RWPE1 (cell line): ENCODE results near the gene ZFAND3.
A peak's percentile ranks its signal among the peaks of the same experiment; 100 is the strongest.

ENCODE experiments used
- CTCF ChIA-PET: fragments of 350-600 bp; sonication (Branson Sonifier 250); formaldehyde crosslinking; extraction: SDS; loops from one replicate; lab custom pipeline; 2021; lab: Yijun Ruan, JAX
- POLR2A ChIA-PET: fragments of 400-600 bp; formaldehyde crosslinking; extraction: SDS; loops from one replicate; lab custom pipeline; 2020; ENCODE audit warnings: antibody characterized with exemption; ENCODE audit not compliant: low non-redundant PET; lab: Yijun Ruan, JAX
- DNase-seq: peaks from one replicate; pipeline ENCODE4 v3.0.0; 2012; ENCODE audit warnings: low spot score
- H3K27ac ChIP-seq: fragments of 450-650 bp; 2 replicates; pipeline ENCODE4 v1.5.1; 2017
- CTCF ChIP-seq: fragments of 450-650 bp; conservative IDR thresholded peaks from 2 replicates; pipeline ENCODE4 v1.5.1; 2017; ENCODE audit warnings: low read depth, mild to moderate bottlenecking

Gene ZFAND3

GRCh38 chr6:38054527-38055202 is 235.1 kb downstream of the ZFAND3 start:
- TF ChIP-seq CTCF = no peak
- DNase-seq = no peak
- ChIA-PET POLR2A (interaction anchor here (0.6 kb wide), 1 partner anchor 13 kb away, joined by 3 read pairs; no protein-coding TSS in a partner anchor), CTCF (interaction anchor here (0.6 to 1.1 kb wide), 3 partner anchors 14 to 1292 kb away, joined by 3 to 4 read pairs (median 3); no protein-coding TSS in a partner anchor)
- no peak overlapping the region for H3K27ac ChIP-seq

DNA sequence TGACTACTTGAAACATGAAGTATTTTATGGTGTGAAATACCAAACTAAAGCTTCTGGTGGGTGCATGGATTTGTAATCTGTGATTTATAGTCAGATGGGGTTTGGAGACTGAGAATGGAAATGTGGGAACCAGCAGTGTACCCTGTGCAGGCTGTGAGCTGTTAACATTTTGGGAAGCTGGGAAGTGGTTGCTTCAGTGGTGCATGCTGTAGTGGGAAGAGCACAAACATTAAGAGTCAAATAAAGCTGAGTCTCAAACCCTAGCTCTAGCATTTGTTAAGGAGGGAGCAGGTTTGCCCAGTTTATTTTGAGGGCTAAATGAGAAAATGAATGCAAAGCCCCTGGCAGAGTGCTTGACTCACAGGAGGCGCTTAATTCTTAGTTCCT is 235.7 kb downstream of the ZFAND3 start:
- TF ChIP-seq CTCF = no peak
- no peak overlapping the region for H3K27ac ChIP-seq
- ChIA-PET POLR2A (no interaction called here), CTCF (no interaction called here)
- DNase-seq = no peak

GRCh38 chr6:38056361-38056760 is 236.8 kb downstream of the ZFAND3 start:
- ChIA-PET CTCF (no interaction called here), POLR2A (no interaction called here)
- TF ChIP-seq CTCF = no peak
- no peak for DNase-seq
- H3K27ac ChIP-seq = no peak overlapping the region

DNA sequence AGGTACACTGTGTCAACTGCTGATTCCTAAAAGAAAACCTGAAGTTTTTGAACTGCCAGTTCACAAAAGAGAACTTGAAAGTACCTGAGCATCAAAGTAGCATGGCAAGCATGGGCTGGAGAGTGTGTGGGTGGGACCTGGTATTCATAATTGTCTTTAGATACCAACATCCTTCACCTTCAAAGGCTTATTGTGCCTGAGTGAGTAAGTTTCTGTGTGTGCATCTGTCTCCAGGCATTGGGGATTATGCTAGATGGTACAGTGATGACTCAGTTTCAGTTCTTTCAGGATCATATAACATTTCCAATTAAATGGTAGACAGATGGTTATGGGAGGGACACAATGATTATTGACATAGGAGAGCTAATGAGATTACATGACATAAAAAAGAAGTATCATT is 238.5 kb downstream of the ZFAND3 start:
- no peak overlapping the region for H3K27ac ChIP-seq
- peak; percentile 83 for DNase-seq
- POLR2A ChIA-PET = no interaction called here
- TF ChIP-seq CTCF = no peak
- CTCF ChIA-PET = no interaction called here

DNA sequence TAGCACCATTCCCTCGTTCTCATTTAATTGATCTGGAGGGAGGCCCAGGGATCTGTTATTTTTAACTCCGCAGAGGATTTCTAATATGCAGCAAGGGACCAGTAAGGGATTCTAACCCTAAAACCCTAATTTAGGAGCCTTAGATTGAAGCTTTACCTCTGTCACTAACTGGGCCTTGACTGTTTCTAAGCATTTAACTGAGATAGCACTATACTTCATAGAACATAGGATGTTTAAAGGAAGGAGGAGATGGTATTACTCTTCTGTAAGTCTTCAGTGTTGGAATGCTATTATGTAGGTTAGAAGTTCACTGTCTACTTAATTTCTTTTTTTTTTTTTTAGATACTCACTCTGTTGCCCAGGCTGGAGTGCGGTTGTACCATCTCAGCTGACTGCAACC is 242.5 kb downstream of the ZFAND3 start:
- no peak for DNase-seq
- ChIA-PET POLR2A (no interaction called here), CTCF (interaction anchor here (0.6 to 0.7 kb wide), 2 partner anchors 48 to 203 kb away, joined by 3 to 4 read pairs; no protein-coding TSS in a partner anchor)
- TF ChIP-seq CTCF = no peak
- no peak overlapping the region for H3K27ac ChIP-seq

DNA sequence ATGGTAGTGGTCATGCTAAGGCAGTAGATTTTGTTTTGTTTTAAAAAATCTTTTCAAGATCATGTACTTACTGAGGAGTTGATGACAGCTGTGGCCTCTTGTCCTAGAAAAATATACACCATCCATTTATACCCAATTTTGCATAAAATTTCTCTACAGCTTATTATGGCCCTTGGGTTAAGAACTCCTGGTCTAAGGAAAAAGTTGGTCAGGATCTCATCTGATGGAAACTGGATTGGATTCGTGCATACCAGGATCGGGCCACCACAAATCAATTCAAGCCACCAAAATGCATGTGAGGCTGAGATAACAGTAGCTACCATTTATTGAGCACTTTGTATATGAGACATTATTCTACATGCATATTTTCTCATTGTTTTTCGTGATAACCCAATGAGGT is 244.4 kb downstream of the ZFAND3 start:
- TF ChIP-seq CTCF = no peak
- no peak overlapping the region for H3K27ac ChIP-seq
- no peak for DNase-seq
- ChIA-PET POLR2A (no interaction called here), CTCF (interaction anchor here (0.6 to 1.1 kb wide), 2 partner anchors 158 to 430 kb away, joined by 5 read pairs; no protein-coding TSS in a partner anchor)
